Transverse colon (tissue), 4 donors: Measurements from ENCODE around the gene PREX1. TPM values are rescaled to one million over a fixed set of nuclear protein-coding genes. Genes with fewer than 3 reads are reported as not detected.

Source experiments
- DNase-seq: peaks from one replicate; pipeline ENCODE4 v3.0.0-alpha.2; 2019
- H3K27ac ChIP-seq, 4 donors: fragments of 200-600 bp; sonication (generic); 2 replicates each; pipeline ENCODE4 v1.5.1; 2016 to 2018; ENCODE audit warnings: inconsistent platforms in 4 of 4
- H3K27me3 ChIP-seq: fragments of 200-600 bp; sonication (generic); 2 replicates; pipeline ENCODE4 v1.5.1; 2017; ENCODE audit warnings: inconsistent platforms
- H3K36me3 ChIP-seq, 4 donors: fragments of 200-600 bp; sonication (generic); 2 replicates each; pipeline ENCODE4 v1.5.1; 2017 to 2019; ENCODE audit warnings: inconsistent platforms in 4 of 4
- H3K4me1 ChIP-seq, 4 donors: fragments of 200-600 bp; sonication (generic); 2 replicates each; pipeline ENCODE4 v1.5.1; 2017 to 2020; ENCODE audit warnings: inconsistent platforms in 4 of 4
- H3K4me3 ChIP-seq, 4 donors: fragments of 200-600 bp; sonication (generic); 1 replicate in 1 of 4; 2 replicates in 3 of 4; pipeline versions ENCODE4 v1.5.1 to v1.6.1; 2017 to 2019; ENCODE audit warnings: inconsistent platforms in 4 of 4
- H3K9me3 ChIP-seq, 2 donors: fragments of 200-600 bp; sonication (generic); 2 replicates each; pipeline ENCODE4 v1.5.1; 2017 to 2019; ENCODE audit warnings: inconsistent platforms in 2 of 2
- EP300 ChIP-seq: sonication (generic); formaldehyde crosslinking; IDR thresholded peaks from one replicate; pipeline ENCODE4 v1.6.1; 2017; ENCODE audit warnings: antibody characterized with exemption, low read depth
- POLR2A ChIP-seq: fragments of 450-650 bp; IDR thresholded peaks from one replicate; pipeline ENCODE4 v1.6.1; 2016; ENCODE audit warnings: antibody characterized with exemption, mild to moderate bottlenecking, moderate library complexity
- POLR2AphosphoS5 ChIP-seq, 3 donors: sonication (generic); formaldehyde crosslinking; IDR thresholded peaks; one replicate each; pipeline ENCODE4 v1.6.1; 2016; ENCODE audit warnings: antibody characterized with exemption in 3 of 3
- WGBS, 2 donors: methylation state at CpG; one replicate each; pipeline ENCODE4 v1.1.5; 2018; ENCODE audit warnings: low coverage in 1 of 2; 5-methylcytosine and 5-hydroxymethylcytosine counted together
- in situ Hi-C, 4 donors: fragments of 200-750 bp; cut with MboI; loops; one replicate each; pipeline versions ENCODE4 v1.15.0 to v1.15.1; 2017; ENCODE audit warnings: low sequenced_read_pairs in 3 of 4, low pct_ligation_motif_present in 1 of 4, low pct_unique_long_range_greater_than_20kb in 1 of 4
- intact Hi-C: fragments of 100-400 bp; cut with DNase I; formaldehyde crosslinking; loops from one replicate; pipeline ENCODE4 v1.15.1; 2023; ENCODE audit warnings: low total_unique reads
- total RNA-seq, 4 donors: library from RNA; depleted of rRNA; stranded (reverse); fragments of >200 nt; gene quantifications; one replicate each; pipeline ENCODE4 v1.1.0, GENCODE V29; 2016
- TF ChIP-seq, protein P1 (sequence below), 5 experiments: fragments of 200-600 bp in 3 of 5; fragments of 450-650 bp in 2 of 5; sonication (generic) in 3 of 5; IDR thresholded peaks; 1 replicate in 2 of 5; 2 replicates in 3 of 5; pipeline ENCODE4 v1.5.1; 2016 to 2017; ENCODE audit warnings: antibody characterized with exemption in 5 of 5, inconsistent platforms in 3 of 5, mild to moderate bottlenecking in 2 of 5, moderate library complexity in 1 of 5

Gene PREX1
- total RNA-seq, 4 donors from 2014 or later: 10.9 to 29.9 (median 16.6) TPM

DNA sequence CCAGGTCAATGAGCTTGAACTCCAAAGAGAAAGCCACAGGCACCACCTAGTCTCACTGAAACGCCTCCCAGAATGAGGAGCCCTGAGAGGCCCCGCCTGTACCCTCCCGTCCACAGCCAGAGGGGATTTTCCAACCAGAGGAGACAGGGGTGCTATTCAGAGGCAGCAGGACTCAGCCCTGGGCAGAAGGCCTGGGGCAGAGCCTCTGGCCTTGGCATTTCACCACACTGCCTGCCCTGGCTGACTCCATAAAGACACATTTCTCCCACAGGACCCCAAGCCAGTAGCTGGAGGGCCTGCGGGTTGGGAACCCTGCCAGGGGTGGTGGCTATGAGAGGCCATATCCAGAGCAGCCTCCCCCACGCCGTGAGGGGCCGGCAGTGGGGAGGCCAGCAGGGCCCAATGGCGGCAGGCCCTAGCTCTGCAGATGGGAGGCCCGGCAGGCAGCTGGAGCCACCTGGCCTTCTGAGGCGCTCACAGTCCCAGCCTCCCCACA, 159.3 kb downstream of the PREX1 start:
- DNase-seq: no peak
- H3K4me1 ChIP-seq: peaks cover 0 to 13% (median 0%) of the 10 kb centered on the region in 4 donors
- intact Hi-C loops: no loop called here
- H3K36me3 ChIP-seq: no peaks in the 10 kb centered on the region
- TF ChIP-seq, protein P1, sequence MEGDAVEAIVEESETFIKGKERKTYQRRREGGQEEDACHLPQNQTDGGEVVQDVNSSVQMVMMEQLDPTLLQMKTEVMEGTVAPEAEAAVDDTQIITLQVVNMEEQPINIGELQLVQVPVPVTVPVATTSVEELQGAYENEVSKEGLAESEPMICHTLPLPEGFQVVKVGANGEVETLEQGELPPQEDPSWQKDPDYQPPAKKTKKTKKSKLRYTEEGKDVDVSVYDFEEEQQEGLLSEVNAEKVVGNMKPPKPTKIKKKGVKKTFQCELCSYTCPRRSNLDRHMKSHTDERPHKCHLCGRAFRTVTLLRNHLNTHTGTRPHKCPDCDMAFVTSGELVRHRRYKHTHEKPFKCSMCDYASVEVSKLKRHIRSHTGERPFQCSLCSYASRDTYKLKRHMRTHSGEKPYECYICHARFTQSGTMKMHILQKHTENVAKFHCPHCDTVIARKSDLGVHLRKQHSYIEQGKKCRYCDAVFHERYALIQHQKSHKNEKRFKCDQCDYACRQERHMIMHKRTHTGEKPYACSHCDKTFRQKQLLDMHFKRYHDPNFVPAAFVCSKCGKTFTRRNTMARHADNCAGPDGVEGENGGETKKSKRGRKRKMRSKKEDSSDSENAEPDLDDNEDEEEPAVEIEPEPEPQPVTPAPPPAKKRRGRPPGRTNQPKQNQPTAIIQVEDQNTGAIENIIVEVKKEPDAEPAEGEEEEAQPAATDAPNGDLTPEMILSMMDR (IDR thresholded peaks at IDR 0.05): no peak
- TF ChIP-seq POLR2A: no peak
- no peak for TF ChIP-seq POLR2AphosphoS5 (IDR thresholded peaks at IDR 0.05)
- TF ChIP-seq EP300: no peak
- 75% methylated on average over 10 of the region's 10 CpGs; no CpG with 5 or more reads in 1 of the 2 donors for WGBS, 2 donors
- H3K27me3 ChIP-seq: no peaks in the 10 kb centered on the region
- in situ Hi-C loops: no loop called here
- H3K27ac ChIP-seq: peak overlapping the region; percentile 28 to 46 (median 41)
- H3K9me3 ChIP-seq: no peaks in the 10 kb centered on the region
- no peak overlapping the region for H3K4me3 ChIP-seq

DNA sequence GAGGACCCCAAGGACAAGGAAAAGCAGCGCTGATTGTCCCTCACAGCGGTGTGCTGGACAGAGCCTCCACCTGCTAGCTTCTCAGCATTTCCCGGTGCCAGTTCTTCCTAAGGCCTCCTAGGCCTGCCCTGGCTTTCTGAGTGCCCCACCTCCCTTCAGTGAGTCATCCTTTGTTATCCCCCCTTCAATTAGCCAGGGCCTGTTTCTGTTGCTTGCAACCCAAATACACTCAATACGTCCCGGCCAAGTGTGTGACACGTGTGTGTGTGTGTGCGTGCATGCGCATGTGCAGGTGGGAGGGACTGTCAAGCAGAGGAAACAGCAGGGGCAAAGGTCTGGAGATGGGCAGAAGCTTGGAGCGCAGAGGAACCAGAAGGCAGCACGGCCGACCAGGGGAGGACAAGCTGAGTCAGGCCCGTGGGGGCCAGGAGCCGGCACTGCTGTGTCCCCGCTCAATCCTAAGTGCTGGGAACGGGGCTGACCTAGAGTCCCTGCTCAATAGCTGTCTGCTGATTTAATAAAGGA, 159.8 kb downstream of the PREX1 start:
- 69% methylated on average over 15 of the region's 15 CpGs; no CpG with 5 or more reads in 1 of the 2 donors for WGBS, 2 donors
- in situ Hi-C loops: no loop called here
- no peak for DNase-seq

DNA sequence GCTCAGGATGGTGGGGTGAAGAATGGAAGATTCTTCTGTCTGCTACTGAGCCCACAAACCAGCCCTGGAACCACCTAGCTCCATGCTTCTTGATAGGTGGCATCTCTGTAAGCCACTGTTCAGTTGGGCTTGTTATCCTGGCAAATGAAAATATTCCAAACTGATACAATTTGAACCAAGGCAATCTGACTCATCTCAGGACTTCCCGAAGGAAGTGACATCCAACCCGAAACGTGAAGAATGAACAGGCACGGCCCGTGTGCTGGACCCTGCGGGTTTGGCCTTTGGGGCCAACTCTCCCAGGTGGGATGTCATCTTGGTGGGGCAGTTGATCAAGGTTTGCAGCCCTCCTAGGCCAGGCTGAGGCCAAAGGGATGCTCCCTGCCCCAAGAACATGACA, 160.3 kb downstream of the PREX1 start:
- in situ Hi-C loops: no loop called here
- peak overlapping the region in 1 of 4 donors; percentile 41 for H3K27ac ChIP-seq
- intact Hi-C loops: no loop called here
- no peaks in the 10 kb centered on the region for H3K9me3 ChIP-seq
- H3K4me3 ChIP-seq: no peak overlapping the region
- 88% methylated on average over 6 of the region's 6 CpGs; no CpG with 5 or more reads in 1 of the 2 donors for WGBS, 2 donors
- H3K4me1 ChIP-seq: peaks cover 0 to 13% (median 0%) of the 10 kb centered on the region in 4 donors
- no peaks in the 10 kb centered on the region for H3K36me3 ChIP-seq
- no peak for TF ChIP-seq EP300
- TF ChIP-seq POLR2A: no peak
- TF ChIP-seq POLR2AphosphoS5 (IDR thresholded peaks at IDR 0.05): no peak
- TF ChIP-seq, protein P1 (IDR thresholded peaks at IDR 0.05): no peak
- H3K27me3 ChIP-seq: no peaks in the 10 kb centered on the region
- DNase-seq: no peak

More for the DNA sequence above, 159.8 kb downstream of the PREX1 start:
- no peak for TF ChIP-seq POLR2A
- no peak for TF ChIP-seq POLR2AphosphoS5 (IDR thresholded peaks at IDR 0.05)
- TF ChIP-seq, protein P1 (IDR thresholded peaks at IDR 0.05): no peak
- no peak for TF ChIP-seq EP300
- peaks cover 0 to 13% (median 0%) of the 10 kb centered on the region in 4 donors for H3K4me1 ChIP-seq
- no peak overlapping the region for H3K4me3 ChIP-seq
- no peaks in the 10 kb centered on the region for H3K36me3 ChIP-seq
- H3K27me3 ChIP-seq: no peaks in the 10 kb centered on the region
- H3K27ac ChIP-seq: peak overlapping the region; percentile 28 to 46 (median 41)
- H3K9me3 ChIP-seq: no peaks in the 10 kb centered on the region
- intact Hi-C loops: no loop called here

DNA sequence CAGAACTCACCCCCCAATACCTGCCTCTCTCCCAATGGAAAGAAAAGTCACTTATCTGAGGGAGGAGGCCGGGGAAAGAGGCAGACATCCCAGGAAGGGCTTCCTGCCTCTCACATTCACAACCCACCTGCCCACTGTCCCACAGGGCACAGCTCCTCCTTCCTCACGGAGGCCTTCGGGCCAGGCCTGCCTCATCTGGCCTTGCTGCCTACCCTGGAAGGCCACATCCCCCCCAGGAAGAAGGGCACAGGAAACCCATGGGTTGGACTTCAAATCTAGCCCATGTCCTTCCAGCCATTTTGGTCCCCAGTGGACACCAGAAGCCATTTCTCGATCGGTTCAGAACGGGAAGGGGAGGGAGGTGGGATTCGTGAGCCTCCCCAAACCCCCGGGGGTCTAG, 162.0 kb downstream of the PREX1 start:
- Histone ChIP-seq H3K9me3 (no peaks in the 10 kb centered on the region), H3K27ac (no peak overlapping the region), H3K27me3 (no peaks in the 10 kb centered on the region), H3K4me3 (no peak overlapping the region), H3K36me3 (no peaks in the 10 kb centered on the region), H3K4me1 (peaks cover 0 to 13% (median 0%) of the 10 kb centered on the region in 4 donors)
- no peak for DNase-seq
- in situ Hi-C loops (no loop called here), intact Hi-C loops (no loop called here)
- WGBS, 2 donors: 96% methylated on average over 8 of the region's 8 CpGs; no CpG with 5 or more reads in 1 of the 2 donors
- no peak for TF ChIP-seq POLR2A
- TF ChIP-seq, protein P1 (IDR thresholded peaks at IDR 0.05): no peak
- no peak for TF ChIP-seq EP300
